ENCODE data around the gene DAND5.

DAND5 gene

GRCh38 chr19:13011653-13012389 is 42.4 kb downstream of the DAND5 start:
- DNase-seq = no peak

GRCh38 chr19:13012390-13012689 is 43.0 kb downstream of the DAND5 start:
- DNase-seq = no peak

DNA sequence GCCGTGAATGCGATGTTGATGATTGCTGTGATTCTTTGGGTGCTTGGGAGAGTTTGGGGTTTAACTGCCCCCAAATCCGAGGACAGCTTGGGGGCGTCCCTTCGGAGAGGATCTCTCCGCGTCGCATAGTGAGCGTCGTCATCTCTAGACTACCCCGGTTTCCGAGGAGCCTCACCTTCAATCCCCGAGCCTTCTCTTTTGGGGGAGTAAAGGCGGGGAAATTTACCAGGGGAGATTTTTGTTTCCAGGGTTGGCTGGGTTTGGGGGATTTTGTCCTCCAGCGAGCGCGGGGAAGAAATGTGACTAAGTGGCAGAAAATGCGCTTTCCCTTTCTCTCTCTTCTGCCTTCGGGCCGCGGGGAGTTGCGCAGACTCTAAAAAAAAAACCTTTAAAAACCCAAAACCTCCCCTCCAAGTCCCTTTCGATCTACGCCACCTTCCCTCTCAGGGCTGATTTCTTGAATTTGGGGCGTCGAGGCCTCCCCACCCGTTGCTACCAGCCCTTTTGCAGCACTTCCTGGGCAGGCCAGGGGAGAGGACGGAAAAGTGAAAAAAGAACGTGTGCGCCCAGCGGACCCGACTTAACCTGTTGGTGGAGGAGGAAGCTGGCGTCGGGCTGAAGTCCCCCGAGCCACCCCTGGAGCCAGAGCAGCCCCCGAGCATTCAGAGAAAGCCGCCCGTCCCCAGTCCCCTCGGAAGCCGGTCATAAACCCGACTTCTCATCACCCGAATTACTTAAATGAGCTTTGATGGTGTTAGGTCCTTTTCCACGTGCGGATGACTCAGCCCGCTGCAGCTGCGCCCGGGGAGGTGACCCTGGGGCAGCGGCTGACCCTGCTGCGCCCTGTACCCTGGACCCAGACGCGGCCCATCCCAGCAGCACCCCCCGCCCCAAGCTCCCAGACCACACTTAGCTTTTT is 43.6 kb downstream of the DAND5 start:
- peak; percentile 21 for DNase-seq

DNA sequence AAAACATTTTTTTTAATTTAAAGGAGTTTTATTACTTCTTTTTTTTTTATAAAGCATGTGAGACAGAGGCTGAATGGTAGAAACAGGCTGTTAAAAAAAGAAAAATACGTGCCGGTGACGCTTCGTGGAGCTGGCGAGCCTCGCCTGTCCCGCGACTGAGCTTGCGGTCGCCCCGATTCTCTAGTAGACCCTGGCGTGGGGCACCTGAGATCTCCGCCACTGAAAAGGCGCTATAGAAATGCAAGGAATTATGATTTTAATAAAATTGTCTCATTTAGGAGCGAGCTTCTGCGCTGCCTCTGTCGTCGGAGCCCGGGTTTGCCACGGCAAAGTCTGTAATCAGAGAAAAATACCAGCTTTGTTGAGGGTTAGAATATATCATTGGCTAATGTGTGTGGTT is 44.3 kb downstream of the DAND5 start:
- DNase-seq = no peak

DNA sequence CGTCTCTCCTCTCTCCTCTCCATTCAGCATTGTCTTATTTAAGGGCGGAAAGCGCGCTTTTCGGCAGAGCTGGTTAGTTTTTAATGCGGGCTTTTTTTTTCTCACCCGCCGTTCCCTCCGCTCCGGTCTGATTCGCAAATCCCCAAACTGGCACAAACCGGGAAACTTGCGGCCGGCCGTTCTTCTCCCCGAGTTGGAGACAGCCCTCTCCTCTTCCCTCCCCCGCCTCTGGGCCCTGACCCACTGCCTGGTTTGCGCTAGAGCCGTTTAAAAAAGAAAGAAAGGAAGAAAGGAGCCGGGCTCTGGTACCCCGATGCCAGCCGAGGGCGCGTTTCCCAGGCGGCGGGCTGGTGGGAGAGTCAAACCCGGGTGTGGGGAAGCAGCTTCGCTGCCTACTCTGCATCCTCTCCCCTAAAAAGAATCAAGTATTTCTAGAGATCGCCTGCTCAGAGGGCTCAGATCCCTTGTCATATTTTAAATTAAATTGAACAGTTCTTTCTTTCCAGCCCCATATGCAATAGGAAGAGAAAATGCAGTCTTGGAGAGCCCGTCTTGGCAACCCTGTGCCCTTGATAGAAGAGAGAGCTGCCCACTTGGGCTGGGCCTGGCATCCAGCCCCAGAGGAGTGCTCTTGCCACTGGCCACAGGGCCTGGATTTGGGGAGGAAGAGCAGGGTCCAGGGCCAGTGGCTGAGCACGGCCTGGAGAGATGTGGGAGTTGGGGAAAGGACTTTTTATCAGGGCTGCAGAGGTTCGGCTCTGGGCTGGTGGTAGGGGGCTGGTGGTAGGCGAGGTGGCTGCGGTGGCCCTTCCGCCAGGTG is 44.9 kb downstream of the DAND5 start:
- no peak for DNase-seq

GRCh38 chr19:13014921-13015280 is 45.5 kb downstream of the DAND5 start:
- no peak for DNase-seq

GRCh38 chr19:13015361-13016223 is 46.2 kb downstream of the DAND5 start:
- no peak for DNase-seq

DNA sequence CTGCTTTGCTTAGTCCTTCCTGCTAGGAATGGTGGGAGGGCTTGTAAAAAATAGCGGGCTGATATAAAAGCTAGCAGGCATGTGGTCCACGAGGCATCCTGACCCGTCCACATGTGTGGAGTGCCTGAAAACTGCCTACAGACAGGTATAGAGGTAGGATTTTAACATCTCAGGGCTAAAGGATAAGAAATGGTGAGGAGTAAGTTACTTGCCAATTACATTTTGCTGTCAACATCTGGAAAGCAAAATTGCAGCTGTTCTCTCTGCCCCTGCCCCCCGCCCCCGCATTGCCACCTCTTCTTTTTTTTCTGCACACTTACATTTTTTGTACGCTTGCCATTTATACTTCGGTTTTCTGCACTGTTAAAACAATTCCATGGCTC is 46.9 kb downstream of the DAND5 start:
- no peak for DNase-seq

- no peak for DNase-seq
These were observed 47.4 kb downstream of the DAND5 start for GRCh38 chr19:13016628-13017305.

GRCh38 chr19:13017306-13018034 is 48.1 kb downstream of the DAND5 start:
- no peak for DNase-seq

GRCh38 chr19:13018035-13018914 is 48.9 kb downstream of the DAND5 start:
- no peak for DNase-seq

- no peak for DNase-seq
These were observed 50.0 kb downstream of the DAND5 start for GRCh38 chr19:13019332-13019731.

DNA sequence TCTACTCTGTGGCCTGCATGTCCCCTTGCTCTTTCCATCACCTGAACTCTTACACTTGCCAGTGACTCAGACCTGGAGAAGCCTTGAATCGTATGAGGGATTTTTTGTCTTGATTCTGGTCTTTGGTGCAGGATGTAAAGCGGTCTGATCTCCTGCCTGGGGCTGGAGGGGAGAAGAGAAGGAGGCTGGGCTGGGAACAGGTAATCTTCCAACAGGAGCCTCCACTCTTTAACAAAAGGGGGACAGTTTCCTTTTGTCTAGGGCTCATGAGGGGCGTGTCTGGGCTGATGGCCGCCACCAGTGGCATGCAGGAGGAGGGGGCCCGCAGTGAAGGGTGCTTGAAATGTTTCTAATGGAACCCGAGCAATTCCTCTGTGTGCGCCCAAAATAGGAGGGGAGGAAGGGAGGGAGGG is 50.6 kb downstream of the DAND5 start:
- no peak for DNase-seq

DNA sequence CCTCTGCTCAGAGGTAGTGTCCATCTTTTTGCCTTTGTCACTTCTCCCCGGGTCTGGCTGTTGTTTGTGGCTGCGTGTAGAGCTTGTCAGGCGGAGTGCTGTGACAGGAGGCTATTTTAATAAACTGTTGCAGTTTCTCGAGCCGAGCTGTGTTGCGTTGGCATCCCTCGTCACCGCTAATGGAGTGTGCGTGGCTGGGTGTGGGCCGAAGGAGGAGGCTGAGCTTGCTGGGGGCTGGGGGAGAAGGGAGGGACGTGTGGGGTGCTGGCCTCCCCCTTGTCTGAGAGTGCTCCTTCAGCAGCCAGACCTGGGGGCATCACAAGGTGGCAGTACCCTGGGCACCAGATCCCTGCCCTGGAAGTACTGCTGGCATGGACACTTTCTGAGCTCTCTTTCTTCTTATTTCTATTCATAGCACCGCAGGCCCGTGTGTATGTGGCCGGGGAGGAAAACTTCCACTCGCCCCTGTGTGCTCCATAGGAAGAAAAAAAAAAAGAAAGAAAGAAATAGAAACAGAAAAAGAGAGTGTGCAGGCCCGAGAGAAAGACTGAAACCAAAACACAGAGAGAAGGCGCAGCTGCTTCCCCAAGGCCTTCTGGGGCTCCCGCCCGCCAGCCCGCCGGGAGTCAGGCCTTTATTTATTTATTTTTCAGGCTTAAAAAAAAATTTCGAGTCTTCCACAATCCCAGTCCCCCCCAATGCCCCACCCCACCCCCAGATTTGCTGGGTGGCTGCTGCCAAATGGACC is 52.9 kb downstream of the DAND5 start:
- no peak for DNase-seq

DNA sequence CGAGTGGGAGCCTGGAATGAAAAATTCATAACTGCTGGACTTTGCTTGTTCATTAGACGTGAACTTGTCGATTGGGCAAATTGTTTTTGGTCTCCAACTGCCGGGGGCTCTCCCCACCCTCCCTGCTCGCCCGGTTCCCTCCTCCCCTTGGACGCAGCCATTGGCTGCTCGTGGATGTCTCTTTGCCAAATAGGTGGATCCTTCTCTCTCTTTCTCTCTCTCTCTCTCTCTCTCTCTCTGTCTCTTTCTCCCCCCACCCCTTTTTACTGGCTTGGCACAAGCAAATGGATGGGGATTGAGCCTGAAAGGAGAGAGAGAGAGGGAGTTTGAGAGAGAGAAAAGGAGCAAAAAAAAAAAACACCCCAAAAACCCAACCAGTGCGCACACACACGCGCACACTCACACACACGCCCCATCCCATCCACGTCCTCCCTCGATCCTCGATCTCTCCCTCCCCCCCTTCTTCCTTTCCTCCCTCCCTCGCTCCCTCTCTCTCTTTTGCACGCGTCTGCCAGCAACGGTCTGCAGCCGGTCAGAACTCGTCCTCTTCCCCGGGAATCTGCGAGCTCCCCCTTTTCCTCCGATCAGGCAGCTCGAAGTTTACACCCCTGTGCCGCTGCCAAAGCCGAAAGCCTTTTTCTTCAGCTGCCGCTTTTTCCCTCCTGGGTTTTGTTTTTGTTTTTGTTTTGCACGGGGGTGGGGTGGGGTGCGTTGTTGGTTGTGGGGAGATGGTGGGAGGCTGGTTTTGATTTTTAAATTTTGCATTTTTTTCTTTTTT is 53.7 kb downstream of the DAND5 start:
- no peak for DNase-seq

- DNase-seq = no peak
These were observed 54.3 kb downstream of the DAND5 start for GRCh38 chr19:13023656-13024055.
